ENCODE data around the gene PTPRQ. TPM values are rescaled to one million over a fixed set of nuclear protein-coding genes. Genes with fewer than 3 reads are reported as not detected.
"Not testable (repeated sequence)": the region's sequence is repeated elsewhere in the genome, so short reads cannot be mapped to it uniquely, and the experiment has no call there.

Gene PTPRQ
- total RNA-seq, 1 donor from 2014 or later = 0.04 TPM

DNA sequence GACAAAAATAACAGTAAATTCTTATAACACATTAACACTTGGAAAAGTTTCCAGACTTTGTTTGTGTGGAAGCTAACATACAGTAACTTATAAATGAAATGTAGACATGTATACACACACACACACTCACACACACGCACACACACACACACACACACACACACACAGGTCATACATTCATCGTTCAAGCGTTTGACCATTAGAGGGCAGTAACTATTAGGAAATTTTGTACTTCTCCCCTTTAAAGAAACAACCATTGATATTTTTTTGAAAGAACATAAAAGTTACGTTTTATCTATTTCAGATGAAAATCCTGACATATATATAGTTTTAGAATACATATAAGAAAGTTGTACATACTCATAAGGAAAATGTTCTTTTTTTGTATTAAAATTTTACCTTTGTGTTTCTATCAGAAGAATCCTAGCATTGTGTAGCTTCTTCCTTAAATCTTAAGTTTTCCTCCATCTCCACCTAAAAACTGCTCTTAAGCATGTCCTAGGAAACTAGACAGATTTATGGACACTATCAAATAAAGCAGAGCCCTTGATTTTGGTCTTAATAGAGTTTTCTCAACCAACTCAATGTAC is 29.0 kb downstream of the PTPRQ start:
- ATAC-seq = peak; percentile 62

DNA sequence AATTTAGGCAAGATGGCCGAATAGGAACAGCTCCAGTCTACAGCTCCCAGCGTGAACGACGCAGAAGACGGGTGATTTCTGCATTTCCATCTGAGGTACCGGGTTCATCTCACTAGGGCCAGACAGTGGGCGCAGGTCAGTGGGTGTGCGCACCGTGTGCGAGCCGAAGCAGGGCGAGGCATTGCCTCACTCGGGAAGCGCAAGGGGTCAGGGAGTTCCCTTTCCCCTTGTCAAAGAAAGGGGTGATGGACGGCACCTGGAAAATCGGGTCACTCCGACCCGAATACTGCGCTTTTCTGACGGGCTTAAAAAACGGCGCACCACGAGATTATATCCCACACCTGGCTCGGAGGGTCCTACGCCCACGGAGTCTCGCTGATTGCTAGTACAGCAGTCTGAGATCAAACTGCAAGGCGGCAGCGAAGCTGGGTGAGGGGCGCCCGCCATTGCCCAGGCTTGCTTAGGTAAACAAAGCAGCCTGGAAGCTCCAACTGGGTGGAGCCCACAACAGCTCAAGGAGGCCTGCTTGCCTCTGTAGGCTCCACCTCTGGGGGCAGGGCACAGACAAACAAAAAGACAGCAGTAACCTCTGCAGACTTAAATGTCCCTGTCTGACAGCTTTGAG is 33.6 kb downstream of the PTPRQ start:
- ATAC-seq = not testable (repeated sequence)

DNA sequence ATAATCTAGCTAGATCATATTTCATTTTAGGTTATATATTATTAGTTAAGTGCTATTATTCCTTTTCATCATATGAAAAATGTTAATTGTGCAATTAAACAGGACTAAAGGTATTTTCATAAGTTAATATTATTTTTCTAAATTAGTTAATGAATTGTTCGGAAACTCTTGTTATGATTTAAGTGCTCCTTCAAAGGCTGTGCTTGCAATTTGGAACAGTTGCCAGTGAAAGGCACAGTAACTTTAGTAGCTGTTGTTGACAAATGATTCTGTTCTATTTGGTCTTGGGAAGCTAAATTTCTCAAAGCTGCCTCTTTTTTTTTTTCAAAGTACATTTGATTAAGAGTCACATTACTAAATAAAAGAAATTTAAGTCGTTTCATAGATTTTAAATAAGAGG is 40.7 kb downstream of the PTPRQ start:
- ATAC-seq = no peak

DNA sequence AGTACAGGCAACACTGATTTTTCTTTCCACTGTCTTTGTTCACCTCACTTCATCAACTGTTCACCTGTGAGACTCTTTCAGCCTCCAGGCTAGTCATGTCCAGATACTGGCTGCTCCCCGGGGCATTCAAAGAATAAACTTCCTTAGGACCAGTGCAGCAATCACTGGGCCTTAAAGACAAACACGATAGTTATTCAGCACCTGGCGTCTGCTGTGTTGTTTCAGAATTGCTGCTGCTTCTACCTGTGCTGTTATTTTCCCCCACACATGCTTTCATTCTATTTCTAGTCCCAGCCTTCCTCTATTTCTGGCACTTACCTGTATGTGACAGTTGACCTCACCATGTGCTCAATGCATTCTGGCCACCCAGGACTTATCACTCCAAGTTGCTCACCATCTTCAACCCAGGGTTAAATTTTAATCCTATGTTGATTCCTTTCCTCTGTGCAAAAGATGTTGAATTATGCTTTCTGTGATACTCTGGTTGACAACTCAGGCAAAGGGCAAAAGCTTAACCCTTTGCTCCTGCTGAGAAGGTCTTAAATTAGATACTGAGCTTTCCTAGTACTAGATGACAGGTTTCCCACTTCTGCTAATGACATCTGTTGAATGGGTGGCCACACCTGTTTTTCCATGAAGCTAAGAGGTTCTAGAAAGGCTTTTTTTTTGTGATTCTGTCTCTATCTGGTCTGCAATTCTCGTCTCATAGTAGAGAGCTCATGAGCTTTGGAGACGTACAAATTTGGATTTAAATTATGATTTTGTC is 41.4 kb downstream of the PTPRQ start:
- no peak for ATAC-seq

DNA sequence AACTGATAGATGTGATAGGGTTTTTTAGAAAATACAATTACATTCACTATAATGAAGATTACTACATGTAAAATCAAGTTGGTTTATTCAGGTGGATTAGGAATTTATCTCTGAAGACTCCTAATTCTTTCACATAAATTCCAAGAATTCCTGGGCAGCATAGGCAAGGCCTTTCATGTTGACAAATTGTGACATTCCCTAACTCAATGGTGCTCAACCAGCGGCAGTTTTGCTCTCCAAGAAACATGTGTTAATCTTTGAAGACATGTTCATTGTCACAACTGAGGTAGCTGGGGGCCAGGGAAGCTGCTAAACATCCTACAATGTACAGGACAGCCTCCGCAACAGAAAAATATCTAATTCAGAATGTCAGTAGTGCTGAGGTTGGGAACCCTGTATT is 46.3 kb downstream of the PTPRQ start:
- ATAC-seq = no peak

DNA sequence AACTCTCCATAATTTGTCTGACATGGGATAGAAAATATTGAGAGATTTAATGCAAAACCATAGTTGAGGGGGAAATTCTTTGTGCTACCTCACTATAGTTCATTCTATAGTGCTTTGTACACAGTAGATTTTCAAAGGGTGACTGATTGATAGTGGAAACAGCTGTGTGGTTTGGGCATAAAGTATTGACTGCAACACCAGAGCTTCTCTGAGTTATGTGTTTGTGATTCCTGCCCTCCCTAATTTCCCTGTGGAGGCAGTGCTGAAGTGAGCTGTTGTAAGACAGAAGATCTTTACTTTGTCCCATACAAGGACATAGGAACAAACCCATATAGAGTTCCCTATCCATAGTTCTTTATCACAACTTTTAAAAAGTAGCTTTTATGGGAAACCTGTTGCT is 47.1 kb downstream of the PTPRQ start:
- ATAC-seq = no peak

DNA sequence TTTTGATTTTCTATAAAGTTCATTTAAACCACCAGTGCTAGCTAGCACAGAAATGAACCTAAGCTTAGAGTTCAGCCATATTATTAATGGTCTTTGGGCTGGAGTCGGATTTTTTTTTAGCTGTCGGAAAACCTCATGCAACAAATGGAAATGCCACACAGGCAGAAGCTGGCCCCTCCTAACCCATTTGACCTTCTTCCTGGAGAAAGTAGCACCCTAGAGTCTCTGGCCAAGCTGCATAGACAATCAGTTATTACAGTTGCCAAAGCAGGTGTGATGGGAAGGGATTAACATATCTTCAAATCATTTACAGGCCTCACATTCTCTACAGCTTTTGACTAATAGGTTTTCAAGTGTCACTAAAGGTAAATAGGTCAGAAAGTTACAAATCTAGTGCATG is 49.4 kb downstream of the PTPRQ start:
- no peak for ATAC-seq

DNA sequence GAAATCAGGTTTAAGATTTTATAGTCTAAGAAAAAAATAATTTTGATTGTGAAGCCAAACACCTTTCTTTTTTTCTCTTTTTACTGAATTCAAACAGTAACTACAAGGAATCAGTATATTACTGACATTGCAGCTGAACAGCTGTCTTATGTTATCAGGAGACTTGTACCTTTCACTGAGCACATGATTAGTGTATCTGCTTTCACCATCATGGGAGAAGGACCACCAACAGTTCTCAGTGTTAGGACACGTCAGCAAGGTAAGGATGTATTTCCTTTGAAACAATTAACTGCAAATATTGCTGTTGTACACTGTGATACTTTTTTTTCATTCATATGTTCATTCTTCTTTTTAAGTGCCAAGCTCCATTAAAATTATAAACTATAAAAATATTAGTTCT is 50.8 kb downstream of the PTPRQ start:
- ATAC-seq = no peak

DNA sequence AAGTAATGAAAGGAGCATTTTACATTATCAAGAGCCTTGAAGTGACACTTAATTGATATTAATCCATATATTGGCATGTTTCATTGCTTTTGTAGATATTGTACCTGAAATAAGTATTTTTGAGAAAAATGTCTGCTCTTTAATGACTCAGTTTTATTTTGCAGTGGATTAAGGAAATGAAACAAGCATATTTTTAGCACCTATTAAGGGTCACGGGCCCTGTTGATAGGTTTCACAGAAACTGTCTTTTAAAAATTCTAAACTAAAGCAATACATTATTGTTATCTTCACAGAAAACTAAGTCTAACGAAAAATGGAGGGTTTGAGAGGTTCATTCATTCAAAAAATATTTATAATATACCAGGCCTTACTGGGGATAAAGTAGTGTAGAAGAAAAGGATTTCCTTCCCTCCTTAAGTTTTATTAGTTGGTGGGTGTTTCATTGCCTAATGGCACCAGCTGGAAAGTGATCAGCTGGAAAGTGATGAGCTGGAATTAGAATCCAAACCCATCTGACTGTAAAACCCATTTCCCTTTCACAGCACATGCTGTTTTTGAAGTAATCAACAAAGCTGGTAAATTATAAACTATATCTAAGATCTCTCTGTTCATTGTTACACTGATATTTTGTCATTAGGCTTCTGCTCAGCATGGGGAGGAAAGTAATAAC is 54.2 kb downstream of the PTPRQ start:
- ATAC-seq = no peak

DNA sequence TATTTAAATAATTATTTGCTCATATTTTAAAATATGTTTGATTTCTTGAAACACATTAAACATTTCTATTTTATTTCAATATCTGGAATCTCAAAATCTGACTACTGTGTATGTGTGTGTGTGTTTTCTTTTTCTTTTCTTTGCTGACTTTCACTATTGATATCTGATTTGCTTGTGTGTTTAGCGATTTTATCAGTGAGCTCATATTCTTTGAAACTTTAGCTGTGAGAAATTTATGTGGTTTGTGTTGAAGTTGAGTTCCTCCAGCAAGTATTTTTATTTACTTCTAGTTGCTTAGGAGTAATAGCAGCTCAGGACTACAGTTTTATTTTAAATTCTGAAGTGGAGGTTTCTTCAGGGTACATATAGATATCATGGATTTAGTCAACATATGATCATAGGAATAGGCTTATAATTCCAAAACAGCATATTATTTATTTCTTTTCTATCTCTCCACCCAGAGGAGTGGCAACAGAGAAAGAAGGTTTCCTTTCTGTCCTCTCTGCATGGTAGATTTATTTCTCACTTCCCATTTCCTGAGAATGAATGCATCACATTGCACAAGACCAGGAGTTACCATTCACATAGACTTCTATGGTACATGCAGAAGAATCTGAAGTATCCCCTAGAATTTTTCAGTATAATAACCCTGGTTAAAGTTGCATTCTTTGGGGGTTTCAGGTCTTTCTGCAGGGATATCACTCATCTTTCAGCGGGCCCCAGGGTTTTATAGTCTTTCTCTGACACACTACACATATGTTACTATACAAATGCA is 60.5 kb downstream of the PTPRQ start:
- ATAC-seq = no peak

DNA sequence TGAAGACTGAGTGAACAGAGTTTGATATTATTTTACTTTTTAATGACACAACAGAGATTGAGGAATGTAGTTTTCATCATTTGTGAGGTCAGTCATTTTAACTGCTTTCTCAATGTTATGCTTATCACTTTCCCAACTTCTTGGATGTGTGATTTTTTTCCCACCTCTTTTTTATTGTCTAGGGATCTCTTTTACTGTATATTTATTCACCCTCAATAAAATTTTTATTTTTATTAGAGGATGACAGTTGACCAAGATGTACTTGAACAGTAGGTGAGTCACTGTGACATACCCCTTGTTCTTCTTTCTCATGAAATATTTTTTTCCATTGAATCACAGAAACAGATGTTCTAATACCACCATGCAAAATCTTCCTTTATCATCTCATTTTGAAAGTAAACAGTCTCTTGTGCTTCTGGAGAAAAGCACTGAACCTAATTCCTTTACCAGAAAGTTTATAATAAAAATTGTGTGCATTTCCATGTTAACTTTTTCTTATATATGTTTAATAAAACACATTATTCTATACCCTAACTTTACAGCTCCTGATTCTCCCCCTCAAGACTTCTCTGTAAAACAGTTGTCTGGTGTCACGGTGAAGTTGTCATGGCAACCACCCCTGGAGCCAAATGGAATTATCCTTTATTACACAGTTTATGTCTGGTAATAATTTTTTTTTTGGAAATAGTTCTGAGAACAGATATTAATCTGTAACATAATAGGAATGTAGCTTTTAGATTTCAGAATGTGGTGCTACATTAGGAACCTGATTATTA is 65.9 kb downstream of the PTPRQ start:
- no peak for ATAC-seq

DNA sequence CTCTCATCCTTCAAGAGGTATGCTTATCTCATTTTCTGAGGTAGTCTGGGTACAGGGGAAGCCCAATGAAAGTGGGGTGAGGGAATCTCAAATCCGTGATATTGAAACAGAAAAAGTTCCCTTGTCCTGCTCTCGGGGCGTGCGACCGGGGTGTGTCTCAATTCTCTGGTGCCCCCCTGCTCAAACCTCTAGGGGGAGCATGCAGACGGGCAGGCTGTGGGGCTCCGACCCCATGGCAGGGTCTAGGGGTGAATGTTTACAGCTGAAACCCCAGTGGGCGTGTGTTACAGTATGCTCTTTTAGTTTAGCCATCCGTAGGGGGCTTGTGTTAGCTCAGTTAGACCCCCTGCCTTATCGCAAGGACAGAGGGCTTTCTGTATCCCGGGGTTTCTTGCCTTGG is 68.7 kb downstream of the PTPRQ start:
- no peak for ATAC-seq

DNA sequence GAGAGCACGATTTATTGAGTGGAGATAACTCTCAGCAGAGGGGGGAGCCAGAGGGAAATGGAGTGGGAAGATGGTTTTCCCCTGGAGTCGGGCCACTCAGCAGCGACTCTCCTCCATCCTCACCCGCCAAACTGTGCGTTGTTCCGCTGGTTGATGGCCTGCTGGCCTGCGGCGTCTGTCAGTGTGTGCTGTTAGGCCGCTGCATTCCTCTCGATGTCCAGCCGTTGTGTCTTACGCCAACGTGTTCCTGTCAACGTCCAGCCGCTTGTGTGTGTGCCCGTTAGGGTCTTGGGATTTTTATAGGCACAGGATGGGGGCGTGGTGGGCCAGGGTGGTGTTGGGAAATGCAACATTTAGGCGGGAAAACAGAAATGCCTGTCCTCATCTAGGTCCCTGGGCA is 69.2 kb downstream of the PTPRQ start:
- ATAC-seq = no peak

DNA sequence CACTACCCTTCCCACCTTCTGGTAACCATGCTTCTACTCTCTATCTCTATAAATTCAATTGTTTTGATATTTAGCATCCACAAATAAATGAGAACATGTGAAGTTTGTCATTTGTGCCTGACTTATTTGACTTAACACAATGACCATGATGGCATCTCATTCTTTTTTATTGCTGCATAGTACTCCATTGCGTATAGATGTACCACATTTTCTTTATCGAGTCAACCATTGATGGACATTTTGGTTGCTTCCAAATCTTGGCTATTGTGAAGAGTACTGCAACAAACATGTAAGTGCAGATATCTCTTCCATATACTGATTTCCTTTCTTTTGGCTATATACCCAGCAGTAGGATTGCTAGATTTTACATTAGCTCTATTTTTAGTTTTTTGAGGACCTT is 73.6 kb downstream of the PTPRQ start:
- no peak for ATAC-seq

DNA sequence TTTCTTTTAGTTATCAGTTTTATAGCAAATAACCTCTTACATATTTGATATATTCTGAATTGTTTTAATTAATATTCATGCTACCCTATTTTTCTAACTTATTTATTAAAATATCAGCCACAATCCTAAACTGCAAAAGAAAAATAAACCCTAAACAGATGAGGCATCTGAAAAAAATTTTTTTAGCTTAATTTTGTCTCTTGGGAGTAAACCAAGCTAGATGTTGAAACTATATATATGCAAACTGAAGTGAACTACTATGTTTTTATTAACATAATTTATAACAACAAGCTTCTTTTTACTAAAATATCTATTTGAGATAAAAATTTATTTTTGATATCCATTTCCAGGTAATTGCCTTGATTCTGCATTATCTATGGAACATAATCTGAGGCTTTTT is 87.6 kb downstream of the PTPRQ start:
- ATAC-seq = no peak

DNA sequence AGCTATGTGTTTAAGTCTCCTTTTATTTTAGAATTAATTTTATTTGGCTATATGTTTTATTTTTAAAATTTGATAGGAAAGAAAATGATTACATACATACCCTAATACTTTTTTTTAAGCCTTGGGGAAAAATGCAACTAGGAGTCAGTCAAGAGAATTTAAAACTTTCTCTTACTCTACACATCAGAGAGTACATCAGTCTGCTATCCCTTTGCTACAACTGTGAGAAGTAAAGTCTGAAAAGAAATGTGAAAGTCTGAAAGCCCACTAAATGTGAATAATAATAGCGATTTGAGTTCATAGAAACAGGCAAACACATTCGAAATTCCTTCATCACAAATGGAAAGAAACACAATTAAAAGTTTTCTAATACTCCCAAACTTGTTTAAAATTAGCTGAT is 95.0 kb downstream of the PTPRQ start:
- no peak for ATAC-seq

DNA sequence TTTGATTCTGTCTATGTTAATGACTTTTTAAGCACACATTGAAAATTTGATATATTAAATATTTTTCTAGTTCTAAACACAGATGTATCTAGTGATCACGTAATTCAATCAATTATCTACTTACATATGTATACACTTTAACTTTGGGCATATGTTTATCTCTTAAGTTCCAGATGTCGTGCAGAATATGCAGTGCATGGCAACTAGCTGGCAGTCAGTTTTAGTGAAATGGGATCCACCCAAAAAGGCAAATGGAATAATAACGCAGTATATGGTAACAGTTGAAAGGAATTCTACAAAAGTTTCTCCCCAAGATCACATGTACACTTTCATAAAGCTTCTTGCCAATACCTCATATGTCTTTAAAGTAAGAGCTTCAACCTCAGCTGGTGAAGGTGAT is 105.3 kb downstream of the PTPRQ start:
- no peak for ATAC-seq

DNA sequence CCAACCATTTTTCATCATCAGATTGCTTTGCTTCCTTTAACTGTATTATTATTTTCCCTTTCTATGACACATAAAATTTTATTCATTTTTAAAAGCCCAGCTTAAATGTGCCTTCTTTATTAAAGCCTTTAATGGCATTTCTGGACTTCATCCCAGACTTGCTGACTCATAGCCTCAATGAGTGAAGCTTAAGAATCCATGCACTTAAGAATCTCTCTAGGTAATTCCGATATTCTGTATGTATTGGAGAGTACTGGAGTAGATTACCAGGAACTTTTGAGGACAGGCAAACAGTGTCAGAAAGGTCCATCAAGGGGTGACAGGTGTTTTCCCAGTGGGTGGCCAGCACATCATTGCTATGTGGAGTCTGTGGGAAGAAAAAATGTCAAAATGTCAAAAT is 107.9 kb downstream of the PTPRQ start:
- ATAC-seq = peak; percentile 93

DNA sequence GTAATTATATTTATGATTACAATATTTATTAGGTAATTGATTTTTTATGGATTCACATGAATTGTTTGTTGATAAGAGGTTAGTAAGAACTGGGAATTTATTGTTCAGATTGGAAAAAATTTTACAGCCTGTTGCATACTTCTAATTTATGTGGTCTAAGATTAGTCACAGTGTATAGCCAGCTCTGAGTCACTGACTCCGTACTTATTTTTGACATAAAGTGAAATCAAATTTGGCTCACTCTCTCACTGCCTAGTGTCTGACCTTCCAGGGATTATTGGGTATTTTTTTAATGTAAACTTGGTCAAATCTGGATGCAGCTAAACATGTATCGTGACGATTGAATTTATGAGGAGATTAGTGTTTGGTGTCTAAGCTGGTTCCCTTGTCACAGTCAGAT is 109.3 kb downstream of the PTPRQ start:
- ATAC-seq = peak; percentile 86

DNA sequence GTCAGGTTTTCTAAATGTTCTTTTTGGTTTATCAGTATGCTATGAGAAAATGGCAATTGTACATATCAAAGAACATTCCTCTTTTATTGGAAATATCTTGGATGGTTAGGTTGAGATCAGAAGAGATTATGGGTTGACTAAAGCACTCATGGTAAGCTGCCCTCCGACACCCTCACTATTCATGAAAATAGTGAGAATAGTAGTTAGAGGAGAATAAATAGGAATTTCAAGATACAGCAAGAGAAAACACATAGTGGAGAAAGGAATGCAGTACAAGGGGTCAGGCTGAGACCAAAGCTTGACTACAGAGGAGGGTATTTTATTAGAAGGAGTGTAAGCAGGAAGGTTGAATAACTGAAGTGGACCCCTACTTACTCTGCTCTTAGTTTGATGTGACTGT is 112.5 kb downstream of the PTPRQ start:
- no peak for ATAC-seq

DNA sequence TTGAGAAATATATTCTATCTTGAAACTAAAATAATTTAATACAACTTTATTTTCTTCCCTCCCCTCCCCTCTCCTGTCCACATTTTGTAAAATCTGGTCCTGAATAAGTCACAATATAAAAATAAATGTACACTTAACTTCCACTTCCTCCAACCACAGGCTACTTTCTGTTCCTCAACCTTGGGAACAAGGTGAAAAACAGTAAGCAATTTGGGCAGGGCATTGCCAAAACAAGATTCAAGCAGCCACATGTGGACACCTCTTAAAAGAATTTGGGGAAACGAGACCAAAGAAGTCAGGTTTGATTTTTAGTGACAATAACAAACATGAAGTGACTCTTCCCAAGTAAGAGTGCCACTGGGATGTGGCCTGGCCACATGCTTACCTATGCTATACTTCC is 115.7 kb downstream of the PTPRQ start:
- ATAC-seq = no peak

DNA sequence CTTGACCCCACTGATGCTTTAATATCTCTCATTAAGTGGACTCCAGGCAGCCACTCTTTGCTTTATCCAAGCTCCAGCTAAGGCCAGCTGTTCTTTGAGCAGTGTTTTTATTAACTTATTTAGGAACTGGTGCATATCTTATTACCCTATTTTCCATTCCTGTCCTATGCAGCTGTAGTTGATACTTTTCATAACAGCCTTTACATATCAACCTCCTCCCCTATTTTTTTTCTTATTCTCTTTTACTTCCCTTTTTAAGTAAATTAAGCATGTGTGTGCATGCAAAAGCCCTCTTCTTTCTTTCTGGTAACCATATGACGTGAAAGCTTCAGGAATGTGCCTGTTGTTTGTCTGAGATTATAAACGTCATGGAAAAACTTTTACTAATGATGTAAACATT is 121.2 kb downstream of the PTPRQ start:
- no peak for ATAC-seq
